Fibroblast of lung (primary cell): ENCODE measurements around the gene CHDH. TPM values are rescaled to one million over a fixed set of nuclear protein-coding genes. Genes with fewer than 3 reads are reported as not detected.
A peak's percentile ranks its signal among the peaks of the same experiment; 100 is the strongest.

Experiments
- DNase-seq, 2 donors: peaks; one replicate each; pipeline versions ENCODE4 v3.0.0 to v3.0.0-alpha.2; 2010; ENCODE audit warnings: low read depth in 2 of 2
- H2AFZ ChIP-seq: 2 replicates; pipeline ENCODE4 v1.5.1; 2012; ENCODE audit warnings: low read length, control low read depth, inconsistent platforms
- H3K27ac ChIP-seq: 2 replicates; pipeline ENCODE4 v1.5.1; 2011; ENCODE audit warnings: low read length, control low read depth; ENCODE audit not compliant: insufficient read depth
- H3K27me3 ChIP-seq: 2 replicates; pipeline ENCODE4 v1.5.1; 2011; ENCODE audit warnings: mild to moderate bottlenecking, low read length; ENCODE audit not compliant: control insufficient read depth, insufficient read depth
- H3K36me3 ChIP-seq: 2 replicates; pipeline ENCODE4 v1.5.1; 2011; ENCODE audit warnings: low read length; ENCODE audit not compliant: control insufficient read depth, insufficient read depth
- H3K4me1 ChIP-seq: 2 replicates; pipeline ENCODE4 v1.5.1; 2011; ENCODE audit warnings: low read length; ENCODE audit not compliant: control insufficient read depth, insufficient read depth; ENCODE audit errors: extremely low read depth
- H3K4me2 ChIP-seq: 2 replicates; pipeline ENCODE4 v1.5.1; 2011; ENCODE audit warnings: low read length, control low read depth; ENCODE audit not compliant: insufficient read depth; ENCODE audit errors: extremely low read depth
- H3K4me3 ChIP-seq, 4 experiments: fragments of 200-600 bp in 1 of 4; sonication (generic) in 1 of 4; replicated peaks in 1 of 4; 2 replicates each; pipeline ENCODE4 v1.5.1; 2011 to 2016; ENCODE audit warnings: low read length in 4 of 4, low read depth in 3 of 4, mild to moderate bottlenecking in 3 of 4, control low read depth in 2 of 4, inconsistent platforms in 1 of 4, mixed read lengths in 1 of 4; ENCODE audit not compliant: insufficient read depth in 1 of 4; ENCODE audit errors: control extremely low read depth in 1 of 4
- H3K79me2 ChIP-seq: 2 replicates; pipeline ENCODE4 v1.5.1; 2012; ENCODE audit warnings: mild to moderate bottlenecking, low read length, inconsistent platforms; ENCODE audit not compliant: control insufficient read depth, insufficient read depth
- H3K9ac ChIP-seq: 2 replicates; pipeline ENCODE4 v1.5.1; 2011; ENCODE audit warnings: mild to moderate bottlenecking, low read length, control low read depth; ENCODE audit not compliant: insufficient read depth
- H3K9me3 ChIP-seq: 2 replicates; pipeline ENCODE4 v1.5.1; 2012; ENCODE audit warnings: low read depth, low read length; ENCODE audit not compliant: control insufficient read depth, insufficient read depth
- H4K20me1 ChIP-seq: 2 replicates; pipeline ENCODE4 v1.5.1; 2011; ENCODE audit warnings: low read length; ENCODE audit not compliant: control insufficient read depth, insufficient read depth; ENCODE audit errors: extremely low read depth
- EZH2 ChIP-seq: IDR thresholded peaks from 2 replicates; pipeline ENCODE4 v1.5.1; 2012; ENCODE audit warnings: low read length, control low read depth, mild to moderate bottlenecking; ENCODE audit errors: missing control alignments
- polyA minus RNA-seq: library from RNA; depleted of rRNA, polyadenylated mRNA; stranded (reverse); fragments of >200 nt; gene quantifications from 2 replicates; pipeline ENCODE4 v1.2.3, GENCODE V29; 2011; ENCODE audit warnings: low replicate concordance
- polyA plus RNA-seq, 2 donors: library from polyadenylated mRNA; depleted of rRNA in 1 of 2; stranded (reverse) in 1 of 2; unstranded in 1 of 2; fragments of >200 nt; gene quantifications; 2 replicates each; pipeline ENCODE4 v1.2.1, GENCODE V29; 2011 to 2012; ENCODE audit warnings: missing spikeins in 1 of 2
- total RNA-seq: library from RNA; depleted of rRNA; stranded (reverse); fragments of >200 nt; gene quantifications from 2 replicates; pipeline ENCODE4 v1.2.1, GENCODE V29; 2014
- TF ChIP-seq, protein P1 (sequence below), 2 donors: IDR thresholded peaks in 1 of 2; conservative IDR thresholded peaks in 1 of 2; 1 replicate in 1 of 2; 2 replicates in 1 of 2; pipeline ENCODE4 v1.5.1; 2011 to 2012; ENCODE audit warnings: low read length in 2 of 2, control low read depth in 1 of 2, inconsistent platforms in 1 of 2, low read depth in 1 of 2, mild to moderate bottlenecking in 1 of 2

Gene CHDH, protein sequence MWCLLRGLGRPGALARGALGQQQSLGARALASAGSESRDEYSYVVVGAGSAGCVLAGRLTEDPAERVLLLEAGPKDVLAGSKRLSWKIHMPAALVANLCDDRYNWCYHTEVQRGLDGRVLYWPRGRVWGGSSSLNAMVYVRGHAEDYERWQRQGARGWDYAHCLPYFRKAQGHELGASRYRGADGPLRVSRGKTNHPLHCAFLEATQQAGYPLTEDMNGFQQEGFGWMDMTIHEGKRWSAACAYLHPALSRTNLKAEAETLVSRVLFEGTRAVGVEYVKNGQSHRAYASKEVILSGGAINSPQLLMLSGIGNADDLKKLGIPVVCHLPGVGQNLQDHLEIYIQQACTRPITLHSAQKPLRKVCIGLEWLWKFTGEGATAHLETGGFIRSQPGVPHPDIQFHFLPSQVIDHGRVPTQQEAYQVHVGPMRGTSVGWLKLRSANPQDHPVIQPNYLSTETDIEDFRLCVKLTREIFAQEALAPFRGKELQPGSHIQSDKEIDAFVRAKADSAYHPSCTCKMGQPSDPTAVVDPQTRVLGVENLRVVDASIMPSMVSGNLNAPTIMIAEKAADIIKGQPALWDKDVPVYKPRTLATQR
- total RNA-seq = 0.77 and 0.83 TPM in 2 replicates
- polyA plus RNA-seq = 0.15 and 0.23 TPM in 2 replicates
- polyA plus RNA-seq (2012) = 0.23 and 0.34 TPM in 2 replicates
- 0.11 and 0.12 TPM in 2 replicates for polyA minus RNA-seq

DNA sequence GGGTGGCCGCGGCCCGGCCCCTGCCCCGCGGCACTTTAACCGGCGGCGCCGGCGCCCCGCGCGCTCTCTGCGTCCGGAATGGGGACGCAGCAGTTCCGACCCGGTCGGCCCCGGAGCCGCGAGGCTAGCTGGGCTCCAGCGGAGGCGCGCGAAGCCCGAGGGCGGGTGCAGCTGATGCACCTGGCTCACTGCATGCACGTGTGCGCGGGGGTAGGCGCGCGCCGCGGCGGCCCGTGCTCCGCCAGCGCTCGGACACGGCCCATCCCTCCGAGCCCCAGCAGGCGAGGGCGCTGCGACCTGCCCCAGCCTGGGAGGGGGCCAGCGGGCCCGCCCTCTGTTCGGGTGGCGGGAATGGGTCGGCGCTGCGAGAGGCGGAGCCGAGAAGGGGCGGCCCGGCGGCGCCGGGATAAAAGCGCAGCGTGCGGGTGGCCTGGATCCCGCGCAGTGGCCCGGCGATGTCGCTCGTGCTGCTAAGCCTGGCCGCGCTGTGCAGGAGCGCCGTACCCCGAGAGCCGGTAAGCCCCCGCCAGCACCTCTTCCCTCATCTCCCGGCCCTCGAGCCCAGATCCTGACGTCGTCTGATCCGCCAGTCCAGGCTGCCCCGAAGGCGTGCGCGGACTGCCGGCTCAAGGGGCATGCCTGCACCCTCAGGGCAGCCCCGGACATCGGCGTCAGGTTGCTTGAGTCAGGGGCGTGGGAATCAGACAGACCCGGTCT is at the start of gene CHDH, which contains the start of gene IL17RB:
CHDH (minus strand) TSS at position 286 of the 717 bp plus-strand sequence. CDS start 22,411 bp downstream, outside the sequence.
IL17RB (plus strand) TSS at position 435 of the 717 bp plus-strand sequence; CDS start at position 456, 21 bp downstream.
- H4K20me1 ChIP-seq = no peaks in the 10 kb centered on the region
- H3K4me3 ChIP-seq = peak within 1 kb of the TSS; percentile 41 to 58 (median 54)
- H3K36me3 ChIP-seq = no peaks in the 10 kb centered on the region
- peak within 1 kb of the TSS; percentile 16 for H3K9ac ChIP-seq
- peak within 1 kb of the TSS; percentile 80 for H3K4me2 ChIP-seq
- TF ChIP-seq, protein P1, sequence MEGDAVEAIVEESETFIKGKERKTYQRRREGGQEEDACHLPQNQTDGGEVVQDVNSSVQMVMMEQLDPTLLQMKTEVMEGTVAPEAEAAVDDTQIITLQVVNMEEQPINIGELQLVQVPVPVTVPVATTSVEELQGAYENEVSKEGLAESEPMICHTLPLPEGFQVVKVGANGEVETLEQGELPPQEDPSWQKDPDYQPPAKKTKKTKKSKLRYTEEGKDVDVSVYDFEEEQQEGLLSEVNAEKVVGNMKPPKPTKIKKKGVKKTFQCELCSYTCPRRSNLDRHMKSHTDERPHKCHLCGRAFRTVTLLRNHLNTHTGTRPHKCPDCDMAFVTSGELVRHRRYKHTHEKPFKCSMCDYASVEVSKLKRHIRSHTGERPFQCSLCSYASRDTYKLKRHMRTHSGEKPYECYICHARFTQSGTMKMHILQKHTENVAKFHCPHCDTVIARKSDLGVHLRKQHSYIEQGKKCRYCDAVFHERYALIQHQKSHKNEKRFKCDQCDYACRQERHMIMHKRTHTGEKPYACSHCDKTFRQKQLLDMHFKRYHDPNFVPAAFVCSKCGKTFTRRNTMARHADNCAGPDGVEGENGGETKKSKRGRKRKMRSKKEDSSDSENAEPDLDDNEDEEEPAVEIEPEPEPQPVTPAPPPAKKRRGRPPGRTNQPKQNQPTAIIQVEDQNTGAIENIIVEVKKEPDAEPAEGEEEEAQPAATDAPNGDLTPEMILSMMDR (conservative IDR thresholded peaks at IDR 0.05 in 1 of 2, IDR thresholded peaks at IDR 0.05 in 1 of 2; ENCODE audit: low read depth in 1 of 2, low read length in 2 of 2) = no peak
- peak; percentile 18 for TF ChIP-seq EZH2
- H3K27me3 ChIP-seq = peaks cover 33% of the 10 kb centered on the region
- no peaks in the 10 kb centered on the region for H3K9me3 ChIP-seq
- H3K79me2 ChIP-seq = no peaks in the 10 kb centered on the region
- peak in 1 of 2 donors; percentile 11 for DNase-seq
- H3K27ac ChIP-seq = no peak within 1 kb of the TSS
- peak within 1 kb of the TSS; percentile 70 for H2AFZ ChIP-seq
- no peaks in the 10 kb centered on the region for H3K4me1 ChIP-seq

DNA sequence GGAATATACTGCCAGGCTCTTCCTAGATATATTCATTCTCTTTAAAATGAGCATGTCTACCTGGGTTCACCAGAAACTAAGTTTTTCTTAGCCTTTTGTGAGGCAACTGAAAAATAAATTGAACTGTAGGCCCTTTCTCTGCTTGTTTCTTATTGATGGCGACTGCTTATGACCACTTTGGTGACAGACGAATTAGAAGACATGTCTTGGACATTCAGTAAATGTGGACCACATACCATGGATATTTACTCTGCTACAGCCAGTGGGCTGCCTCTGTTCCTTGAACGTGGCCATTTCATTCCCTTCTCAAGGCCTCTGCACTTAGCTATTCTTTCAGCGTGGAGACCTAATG is 46.0 kb upstream of the CHDH start:
- H3K4me2 ChIP-seq = peak overlapping the region; percentile 93
- peak overlapping the region; percentile 98 for H3K27ac ChIP-seq
- H3K9ac ChIP-seq = peak overlapping the region; percentile 39
- H2AFZ ChIP-seq = peak overlapping the region; percentile 78
- H3K4me3 ChIP-seq = peak overlapping the region; percentile 34 to 90 (median 84)
- H3K27me3 ChIP-seq = no peaks in the 10 kb centered on the region
- H3K4me1 ChIP-seq = peaks cover 4% of the 10 kb centered on the region
- TF ChIP-seq EZH2 = no peak
- TF ChIP-seq, protein P1 (conservative IDR thresholded peaks at IDR 0.05 in 1 of 2, IDR thresholded peaks at IDR 0.05 in 1 of 2; ENCODE audit: low read depth in 1 of 2, low read length in 2 of 2) = no peak
- peaks cover 24% of the 10 kb centered on the region for H3K79me2 ChIP-seq
- H3K36me3 ChIP-seq = peaks cover 2% of the 10 kb centered on the region
- DNase-seq = no peak
- H3K9me3 ChIP-seq = no peaks in the 10 kb centered on the region
- H4K20me1 ChIP-seq = no peaks in the 10 kb centered on the region
